Activated T-helper 1 cell treated with anti-CD3 and anti-CD28 coated beads, Interleukin-2, amount 50 U/mL, for 16 hours (primary cell): ENCODE results near the gene LRRFIP2.
"Not testable (repeated sequence)": the region's sequence is repeated elsewhere in the genome, so short reads cannot be mapped to it uniquely, and the experiment has no call there.

Experiments used
- DNase-seq, 2 donors: peaks; one replicate each; pipeline ENCODE4 v3.0.0-alpha.2; 2020; ENCODE audit warnings: low read depth in 1 of 2, low spot score in 1 of 2

Gene LRRFIP2

GRCh38 chr3:37146927-37147326 lies 27.5 kb downstream of the LRRFIP2 start:
- not testable (repeated sequence) for DNase-seq

GRCh38 chr3:37145611-37146010 lies 28.8 kb downstream of the LRRFIP2 start:
- no peak for DNase-seq

DNA sequence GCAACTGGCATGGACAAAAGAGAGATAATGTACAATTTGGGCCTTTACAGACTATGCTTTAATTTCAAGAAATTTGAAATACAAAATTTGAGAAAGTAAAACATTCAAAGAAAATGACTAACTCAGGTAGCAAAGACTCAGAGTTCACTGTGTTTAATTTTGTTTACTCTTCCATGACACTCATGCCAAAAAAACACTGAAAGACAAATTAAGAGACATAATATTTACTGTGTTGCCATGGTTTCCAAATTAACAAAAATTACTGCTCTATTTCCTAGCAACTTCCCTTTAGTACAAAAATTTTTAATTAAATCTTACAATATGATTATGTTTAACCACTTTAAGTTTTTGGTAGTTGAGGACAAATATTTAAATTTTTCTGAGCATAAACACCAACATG lies 29.6 kb downstream of the LRRFIP2 start:
- no peak for DNase-seq

GRCh38 chr3:37143821-37144220 lies 30.6 kb downstream of the LRRFIP2 start:
- DNase-seq, result no peak

- no peak for DNase-seq
These were observed 32.7 kb downstream of the LRRFIP2 start for GRCh38 chr3:37141676-37142075.

DNA sequence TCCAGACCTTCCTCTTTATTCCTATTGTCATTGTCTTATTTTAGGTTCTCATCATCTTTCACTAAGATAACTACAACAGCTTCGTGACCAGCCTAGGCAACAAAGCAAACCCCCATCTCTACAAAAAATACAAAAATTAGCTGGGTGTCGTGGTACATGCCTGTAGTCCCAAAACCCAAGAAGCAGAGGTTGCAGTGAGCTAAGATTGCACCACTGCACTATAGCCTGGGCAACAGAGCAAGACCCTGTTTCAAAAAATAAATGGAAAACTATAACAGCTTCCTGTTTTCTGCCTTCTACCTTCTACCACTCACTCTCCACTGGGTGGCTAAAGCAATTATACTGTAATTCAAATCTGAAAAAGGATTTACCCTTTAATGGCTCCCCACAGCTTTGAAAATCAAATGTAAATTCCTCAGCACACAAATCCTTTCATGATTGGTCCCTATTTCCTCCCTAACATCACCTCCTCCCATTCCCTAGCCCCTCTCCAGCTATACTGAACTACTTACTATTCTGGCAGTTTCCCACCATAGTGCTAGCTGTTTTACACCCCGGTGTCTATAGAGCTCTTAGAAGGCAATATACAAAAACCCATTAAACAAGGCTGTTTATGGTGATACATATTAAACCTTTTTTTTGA lies 33.4 kb downstream of the LRRFIP2 start:
- DNase-seq, result no peak

DNA sequence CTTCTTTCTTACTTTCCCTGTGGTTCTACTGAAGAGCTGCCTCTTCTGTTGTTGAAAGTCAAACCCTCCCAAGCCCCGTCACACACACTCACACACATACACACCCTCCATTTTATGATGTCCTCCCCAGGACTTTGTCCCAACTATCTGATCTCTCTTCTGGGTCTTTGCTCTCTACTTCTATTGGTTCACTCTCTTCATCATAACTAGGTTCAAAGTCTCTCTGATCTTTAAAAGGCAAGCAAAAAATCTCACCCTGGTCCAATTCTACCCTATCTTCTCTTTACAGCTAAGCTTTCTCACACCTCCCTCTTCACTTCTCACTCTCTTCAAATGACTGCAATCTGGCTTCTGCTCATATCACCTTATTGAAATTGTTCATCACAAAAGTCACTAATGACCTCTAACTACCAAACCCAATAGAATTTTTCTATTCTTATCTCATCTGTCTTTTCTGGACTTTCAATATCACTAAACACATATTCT lies 34.8 kb downstream of the LRRFIP2 start:
- no peak for DNase-seq

DNA sequence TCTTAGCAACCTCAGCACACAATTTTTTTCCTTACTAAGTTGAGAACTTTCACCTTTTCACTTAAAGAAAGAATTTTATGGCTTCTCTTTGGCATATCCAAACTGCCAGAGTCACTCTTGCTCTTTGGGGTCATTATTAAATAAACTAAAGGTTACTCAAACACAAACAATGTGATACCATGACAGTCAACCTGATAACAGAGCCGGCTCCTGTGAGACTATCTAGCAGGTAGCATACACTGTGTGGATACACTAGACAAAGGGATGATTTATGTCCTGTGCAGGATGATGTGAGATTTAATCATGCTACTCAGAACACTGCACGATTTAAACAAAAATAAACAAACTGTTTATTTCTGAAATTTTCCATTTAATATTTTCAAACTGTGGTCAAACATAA lies 35.6 kb downstream of the LRRFIP2 start:
- DNase-seq, result no peak

- DNase-seq, result no peak
These were observed 36.9 kb downstream of the LRRFIP2 start for GRCh38 chr3:37137516-37137915.

GRCh38 chr3:37136067-37136466 lies 38.3 kb downstream of the LRRFIP2 start:
- no peak for DNase-seq

GRCh38 chr3:37135561-37135960 lies 38.8 kb downstream of the LRRFIP2 start:
- no peak for DNase-seq

DNA sequence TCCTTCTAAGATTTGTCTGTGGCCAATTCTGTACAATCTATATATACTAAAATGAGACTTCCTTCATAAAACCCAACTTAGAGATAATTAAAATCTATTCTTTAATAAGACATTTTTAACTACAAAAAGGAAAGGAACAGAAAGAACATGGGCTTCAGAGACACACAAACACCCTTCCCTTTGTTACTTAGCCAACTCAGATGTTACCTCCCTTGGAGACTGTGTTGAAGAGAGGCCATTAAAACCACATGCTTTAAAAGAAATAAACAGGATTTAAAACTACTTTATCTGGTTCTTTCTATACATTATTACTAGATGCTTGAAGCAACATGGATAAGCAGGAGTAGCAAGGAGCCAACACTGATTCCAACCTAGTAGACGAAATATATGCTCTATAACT lies 42.0 kb downstream of the LRRFIP2 start:
- no peak for DNase-seq

- no peak for DNase-seq
These were observed 42.6 kb downstream of the LRRFIP2 start for GRCh38 chr3:37131860-37132144.

DNA sequence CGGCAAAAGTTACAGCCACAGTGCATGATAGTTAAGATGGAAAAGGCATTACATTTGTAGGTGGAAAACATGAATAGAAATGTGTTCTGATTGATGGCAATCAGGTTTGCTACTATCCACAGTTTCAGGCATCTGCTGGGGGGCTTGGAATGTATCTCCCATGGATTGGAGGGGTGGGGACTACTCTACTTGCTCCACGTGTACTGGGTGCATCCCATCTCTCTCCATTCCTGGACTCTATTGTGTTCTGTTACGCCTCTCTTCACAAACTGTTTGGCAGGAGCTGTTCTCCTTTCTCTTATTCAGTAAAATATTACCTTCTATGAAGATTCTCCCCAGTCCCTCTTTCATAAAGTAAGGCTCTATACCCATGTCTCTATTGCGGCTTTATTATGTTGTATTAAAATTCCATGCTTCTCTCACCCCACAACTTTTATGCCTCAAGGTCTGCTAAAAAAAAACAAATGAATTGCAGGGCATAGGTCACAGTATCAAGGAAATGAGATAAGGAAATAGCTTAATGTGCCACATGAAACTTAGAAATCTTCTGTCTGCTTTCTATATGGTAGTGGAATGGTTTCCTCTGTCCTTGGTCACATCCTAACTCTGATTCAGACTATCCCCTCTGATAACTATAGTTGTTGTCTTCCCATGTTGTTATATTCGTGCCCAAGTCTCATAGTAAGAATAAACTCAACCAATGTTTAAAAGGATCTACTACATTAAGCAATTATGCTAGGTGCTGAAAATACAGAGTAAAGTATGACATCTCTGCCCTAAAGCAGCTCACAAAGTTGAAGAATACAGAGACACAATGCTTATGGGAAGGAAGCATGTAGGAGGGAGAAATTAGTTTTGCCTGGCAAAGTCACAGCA lies 43.2 kb downstream of the LRRFIP2 start:
- no peak for DNase-seq

DNA sequence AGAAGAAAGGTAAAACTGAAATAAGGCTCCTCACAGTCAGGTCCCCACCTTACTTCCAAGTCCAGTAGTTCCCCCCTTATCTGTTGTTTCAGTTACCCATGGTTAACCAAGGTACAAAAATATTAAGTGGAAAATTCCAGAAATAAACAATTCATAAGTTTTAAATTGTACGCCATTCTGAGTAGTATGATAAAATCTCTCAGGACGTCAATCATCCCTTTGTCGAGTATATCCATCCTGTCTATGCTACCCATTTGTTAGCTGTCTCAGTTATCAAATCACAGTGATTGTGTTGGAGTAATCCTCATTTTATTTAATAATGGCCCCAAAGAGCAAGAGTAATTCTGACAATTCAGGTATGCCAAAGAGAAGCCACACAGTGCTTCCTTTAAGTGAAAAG lies 43.9 kb downstream of the LRRFIP2 start:
- DNase-seq, result no peak

DNA sequence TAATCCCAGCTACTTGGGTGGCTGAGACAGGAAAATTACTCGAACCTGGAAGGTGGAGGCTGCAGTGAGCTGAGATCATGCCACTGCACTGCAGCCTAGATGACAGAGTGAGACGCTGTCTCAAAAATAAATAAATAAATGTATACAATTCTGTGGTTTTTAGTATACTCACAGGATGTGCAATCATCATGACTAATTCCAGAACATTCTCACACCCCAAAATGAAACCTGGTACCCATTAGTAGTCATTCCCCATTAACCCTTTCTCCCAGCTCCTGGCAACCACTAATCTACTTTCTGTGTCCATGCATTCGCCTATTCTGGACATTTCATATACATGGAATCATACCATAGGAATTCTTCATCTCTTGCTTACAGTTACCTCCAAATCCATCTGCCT lies 44.5 kb downstream of the LRRFIP2 start:
- no peak for DNase-seq

DNA sequence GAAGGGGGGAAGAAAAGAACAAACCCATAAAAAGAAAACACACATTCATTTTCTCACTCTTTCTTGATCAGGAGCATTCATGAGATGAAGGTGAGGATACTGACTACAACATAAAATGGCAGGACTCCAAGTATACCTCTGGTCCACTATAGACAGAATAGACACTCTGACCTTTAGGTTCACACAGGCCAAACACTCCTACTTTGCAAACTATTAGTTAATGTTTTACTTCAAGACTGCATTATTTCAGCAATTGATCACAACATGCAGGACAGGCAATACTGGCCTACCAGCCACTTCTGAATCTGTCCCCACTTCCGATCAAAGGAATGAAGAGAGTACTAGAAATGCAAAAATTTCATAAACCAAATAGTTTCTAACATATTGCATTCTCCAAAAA lies 47.0 kb downstream of the LRRFIP2 start:
- DNase-seq, result no peak

DNA sequence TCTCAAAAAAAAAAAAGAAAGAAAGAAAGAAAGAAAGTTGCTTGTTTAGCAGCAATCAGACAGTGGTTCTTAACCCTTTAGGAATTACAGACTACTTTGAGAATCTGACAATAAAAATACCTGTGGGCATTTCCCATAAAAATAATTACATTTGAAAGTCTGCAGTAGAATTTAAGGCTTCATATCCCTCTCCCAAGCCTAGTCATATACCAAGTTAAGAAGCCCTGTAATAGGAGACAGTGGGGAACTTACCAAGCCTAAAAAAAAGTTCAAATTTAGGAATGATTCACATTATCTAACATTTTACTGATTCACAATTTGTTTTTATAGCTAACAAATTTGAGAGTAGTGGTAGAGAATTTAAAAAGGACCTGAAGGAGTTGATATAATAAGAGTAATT lies 47.5 kb downstream of the LRRFIP2 start:
- no peak for DNase-seq

- no peak for DNase-seq
These were observed 48.9 kb downstream of the LRRFIP2 start for GRCh38 chr3:37125195-37126073.

DNA sequence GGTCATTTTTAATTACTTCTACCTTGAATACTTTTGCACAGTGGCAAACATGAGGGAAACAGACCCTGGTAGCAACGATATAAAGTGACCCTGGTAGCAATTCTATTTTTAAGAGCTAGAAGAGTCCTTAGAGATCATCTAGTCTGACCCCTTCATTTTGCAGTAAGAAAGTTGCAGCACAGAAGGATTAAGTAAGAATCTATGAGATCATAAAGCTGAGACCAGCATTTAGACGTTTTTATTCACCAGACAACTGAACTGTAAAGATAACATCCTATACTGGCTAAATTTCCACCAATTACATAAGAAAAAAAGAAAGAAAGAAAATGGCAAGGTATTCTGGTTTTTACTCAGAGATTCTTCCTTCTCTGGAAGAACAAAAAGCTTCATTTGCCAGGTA lies 49.9 kb downstream of the LRRFIP2 start:
- DNase-seq, result no peak

DNA sequence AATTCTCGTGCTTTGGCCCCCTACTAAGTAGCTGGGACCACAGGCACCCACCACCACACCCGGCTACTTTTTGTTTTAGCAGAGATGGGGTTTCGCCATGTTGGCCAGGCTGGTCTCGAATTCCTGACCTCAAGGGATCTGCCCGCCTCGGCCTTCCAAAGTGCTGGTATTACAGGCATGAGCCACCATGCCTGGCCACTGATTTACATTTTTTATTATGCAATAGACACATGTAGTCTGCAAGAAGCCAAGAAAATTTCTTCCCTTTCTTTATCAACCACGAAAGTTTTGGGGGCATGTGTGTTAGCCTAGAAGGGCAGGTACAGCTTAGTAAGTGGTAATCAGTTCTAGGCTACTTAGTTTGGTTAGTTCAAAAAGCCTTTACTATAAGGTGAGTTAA lies 51.1 kb downstream of the LRRFIP2 start:
- no peak for DNase-seq

DNA sequence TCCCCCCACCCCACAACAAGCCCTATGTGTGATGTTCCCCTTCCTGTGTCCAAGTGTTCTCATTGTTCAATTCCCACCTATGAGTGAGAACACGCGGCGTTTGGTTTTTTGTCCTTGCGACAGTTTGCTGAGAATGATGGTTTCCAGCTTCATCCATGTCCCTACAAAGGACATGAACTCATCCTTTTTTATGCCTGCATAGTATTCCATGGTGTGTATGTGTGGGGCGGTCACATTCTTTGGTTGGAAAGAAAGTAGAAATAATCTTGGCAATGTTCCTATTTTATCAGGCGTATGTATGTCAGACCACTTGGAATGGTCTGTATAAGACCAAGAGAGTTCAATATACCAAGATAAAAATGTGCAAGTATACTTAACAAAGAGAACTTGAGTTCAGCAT lies 52.3 kb downstream of the LRRFIP2 start:
- not testable (repeated sequence) for DNase-seq
